Measurements from ENCODE around the gene RWDD3. TPM values are rescaled to one million over a fixed set of nuclear protein-coding genes. Genes with fewer than 3 reads are reported as not detected.

The RWDD3 gene
- total RNA-seq, 1 experiment from 2014 or later, result 6.1 TPM

DNA sequence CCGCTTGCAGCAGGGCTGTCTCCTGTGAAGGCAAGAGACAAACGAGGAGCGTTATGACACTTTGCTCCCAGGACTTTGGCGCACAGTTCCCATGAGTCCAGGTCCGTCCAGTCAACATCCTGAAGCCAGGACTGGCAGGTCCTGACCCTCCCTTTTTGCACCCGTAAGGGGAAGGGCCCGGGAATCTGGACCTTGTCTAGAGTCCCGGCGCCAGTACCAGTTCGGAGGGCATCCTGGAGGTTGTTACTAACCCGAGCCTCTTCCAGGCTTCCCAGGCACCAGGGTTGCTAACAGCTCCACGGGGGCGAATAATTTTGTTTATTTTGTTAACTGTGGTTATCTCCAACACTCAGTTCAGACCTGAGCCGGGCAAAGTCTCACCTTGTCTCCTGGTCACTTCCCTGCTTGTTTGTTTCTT lies 682 bp upstream of the RWDD3 start:
- Histone ChIP-seq H3K27ac (ENCODE audit: low read length) (peak overlapping the region; percentile 66; the same call in 1 of the 2 replicates), H3K9me3 (ENCODE audit: control insufficient read depth, insufficient read depth, low read depth, low read length) (no peaks in the 10 kb centered on the region), H3K4me1 (ENCODE audit: control insufficient read depth, insufficient read depth, low read length) (peaks cover 7% of the 10 kb centered on the region), H3K36me3 (ENCODE audit: control insufficient read depth, insufficient read depth, low read length) (no peaks in the 10 kb centered on the region), H3K4me3 (ENCODE audit: low read depth in 2 of 2, low read length in 2 of 2) (peak overlapping the region; percentile 68 to 71), H3K27me3 (ENCODE audit: control insufficient read depth, insufficient read depth, low read length) (no peaks in the 10 kb centered on the region)
- peak; percentile 45 for ATAC-seq
- DNase-seq (ENCODE audit: low read depth, low spot score), result no peak
- in situ Hi-C loops (cut with HindIII; ENCODE audit: low pct_unique_long_range_greater_than_20kb, low sequenced_read_pairs), result no loop called here
- ChIA-PET POLR2A (interaction anchor here (0.6 to 0.7 kb wide), 5 partner anchors 16 to 1336 kb away, joined by 3 to 7 read pairs (median 4); no protein-coding TSS in a partner anchor), CTCF (interaction anchor here (0.6 to 1.7 kb wide), 17 partner anchors 10 to 1510 kb away, joined by 3 to 8 read pairs (median 4); partner anchors contain the start of genes ALG14 and TLCD4)
- intact Hi-C loops (cut with micrococcal nuclease; ENCODE audit: unreplicated experiment), result loop anchor here (10.0 kb wide), 1 partner anchor 119 kb away; the partner anchor contains the start of gene TLCD4
- no peak for TF ChIP-seq SIN3A (IDR thresholded peaks at IDR 0.05; ENCODE audit: borderline replicate concordance, insufficient read depth, low read depth, low read length)
- TF ChIP-seq TCF7L2 (IDR thresholded peaks at IDR 0.05; ENCODE audit: low read depth, low read length), result no peak
- TF ChIP-seq, protein P1, sequence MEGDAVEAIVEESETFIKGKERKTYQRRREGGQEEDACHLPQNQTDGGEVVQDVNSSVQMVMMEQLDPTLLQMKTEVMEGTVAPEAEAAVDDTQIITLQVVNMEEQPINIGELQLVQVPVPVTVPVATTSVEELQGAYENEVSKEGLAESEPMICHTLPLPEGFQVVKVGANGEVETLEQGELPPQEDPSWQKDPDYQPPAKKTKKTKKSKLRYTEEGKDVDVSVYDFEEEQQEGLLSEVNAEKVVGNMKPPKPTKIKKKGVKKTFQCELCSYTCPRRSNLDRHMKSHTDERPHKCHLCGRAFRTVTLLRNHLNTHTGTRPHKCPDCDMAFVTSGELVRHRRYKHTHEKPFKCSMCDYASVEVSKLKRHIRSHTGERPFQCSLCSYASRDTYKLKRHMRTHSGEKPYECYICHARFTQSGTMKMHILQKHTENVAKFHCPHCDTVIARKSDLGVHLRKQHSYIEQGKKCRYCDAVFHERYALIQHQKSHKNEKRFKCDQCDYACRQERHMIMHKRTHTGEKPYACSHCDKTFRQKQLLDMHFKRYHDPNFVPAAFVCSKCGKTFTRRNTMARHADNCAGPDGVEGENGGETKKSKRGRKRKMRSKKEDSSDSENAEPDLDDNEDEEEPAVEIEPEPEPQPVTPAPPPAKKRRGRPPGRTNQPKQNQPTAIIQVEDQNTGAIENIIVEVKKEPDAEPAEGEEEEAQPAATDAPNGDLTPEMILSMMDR (IDR thresholded peaks at IDR 0.05), result no peak
- TF ChIP-seq, protein P2, sequence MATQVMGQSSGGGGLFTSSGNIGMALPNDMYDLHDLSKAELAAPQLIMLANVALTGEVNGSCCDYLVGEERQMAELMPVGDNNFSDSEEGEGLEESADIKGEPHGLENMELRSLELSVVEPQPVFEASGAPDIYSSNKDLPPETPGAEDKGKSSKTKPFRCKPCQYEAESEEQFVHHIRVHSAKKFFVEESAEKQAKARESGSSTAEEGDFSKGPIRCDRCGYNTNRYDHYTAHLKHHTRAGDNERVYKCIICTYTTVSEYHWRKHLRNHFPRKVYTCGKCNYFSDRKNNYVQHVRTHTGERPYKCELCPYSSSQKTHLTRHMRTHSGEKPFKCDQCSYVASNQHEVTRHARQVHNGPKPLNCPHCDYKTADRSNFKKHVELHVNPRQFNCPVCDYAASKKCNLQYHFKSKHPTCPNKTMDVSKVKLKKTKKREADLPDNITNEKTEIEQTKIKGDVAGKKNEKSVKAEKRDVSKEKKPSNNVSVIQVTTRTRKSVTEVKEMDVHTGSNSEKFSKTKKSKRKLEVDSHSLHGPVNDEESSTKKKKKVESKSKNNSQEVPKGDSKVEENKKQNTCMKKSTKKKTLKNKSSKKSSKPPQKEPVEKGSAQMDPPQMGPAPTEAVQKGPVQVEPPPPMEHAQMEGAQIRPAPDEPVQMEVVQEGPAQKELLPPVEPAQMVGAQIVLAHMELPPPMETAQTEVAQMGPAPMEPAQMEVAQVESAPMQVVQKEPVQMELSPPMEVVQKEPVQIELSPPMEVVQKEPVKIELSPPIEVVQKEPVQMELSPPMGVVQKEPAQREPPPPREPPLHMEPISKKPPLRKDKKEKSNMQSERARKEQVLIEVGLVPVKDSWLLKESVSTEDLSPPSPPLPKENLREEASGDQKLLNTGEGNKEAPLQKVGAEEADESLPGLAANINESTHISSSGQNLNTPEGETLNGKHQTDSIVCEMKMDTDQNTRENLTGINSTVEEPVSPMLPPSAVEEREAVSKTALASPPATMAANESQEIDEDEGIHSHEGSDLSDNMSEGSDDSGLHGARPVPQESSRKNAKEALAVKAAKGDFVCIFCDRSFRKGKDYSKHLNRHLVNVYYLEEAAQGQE (IDR thresholded peaks at IDR 0.05; ENCODE audit: insufficient read depth in 1 of 2, low read depth in 2 of 2, low read length in 1 of 2), result no peak
- TF ChIP-seq POLR2AphosphoS5 (IDR thresholded peaks at IDR 0.05; ENCODE audit: low read depth, low read length), result no peak
- BruUV-seq (replicated peaks), result no TSS peak

DNA sequence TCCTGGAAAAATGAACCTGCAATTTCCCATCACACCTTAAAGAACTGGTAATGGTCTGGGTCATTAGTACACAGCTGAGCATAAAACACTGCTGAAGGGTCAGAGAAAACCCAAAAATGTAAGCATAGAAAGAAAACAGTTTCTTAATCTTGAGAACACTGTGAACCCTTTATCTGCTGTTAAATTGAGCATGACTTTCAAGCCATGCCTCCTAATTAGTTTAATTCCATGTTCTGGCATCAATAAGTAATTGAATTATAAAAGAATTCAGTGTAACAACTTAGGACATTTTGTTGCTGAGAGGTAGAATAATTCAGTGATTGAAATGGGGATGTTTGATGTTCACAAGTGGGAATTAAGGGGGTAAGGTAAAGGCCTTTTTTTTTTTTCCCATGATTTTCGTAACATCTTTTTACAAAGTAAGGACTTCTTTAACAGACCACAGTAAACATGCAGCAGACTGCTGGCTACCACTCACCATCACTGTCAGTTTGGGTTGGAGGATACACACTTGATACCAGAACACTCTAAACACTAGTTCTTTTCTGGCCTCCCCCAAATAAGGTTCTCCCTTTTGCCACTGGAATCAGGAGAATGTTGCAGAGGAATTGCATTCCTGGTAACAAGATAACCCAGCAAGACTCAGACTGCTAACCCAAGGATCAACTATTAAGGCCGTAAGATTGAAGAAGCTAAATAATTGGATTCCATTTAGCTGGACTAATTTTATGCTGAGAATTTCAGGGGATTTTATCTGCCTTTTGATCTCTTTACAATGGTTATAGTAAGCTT lies 3.0 kb downstream of the RWDD3 start:
- BruUV-seq (replicated peaks), result no TSS peak
- TF ChIP-seq POLR2AphosphoS5 (IDR thresholded peaks at IDR 0.05; ENCODE audit: low read depth, low read length), result no peak
- no peak for TF ChIP-seq SIN3A (IDR thresholded peaks at IDR 0.05; ENCODE audit: borderline replicate concordance, insufficient read depth, low read depth, low read length)
- TF ChIP-seq TCF7L2 (IDR thresholded peaks at IDR 0.05; ENCODE audit: low read depth, low read length), result no peak
- TF ChIP-seq, protein P2 (IDR thresholded peaks at IDR 0.05; ENCODE audit: insufficient read depth in 1 of 2, low read depth in 2 of 2, low read length in 1 of 2), result no peak
- TF ChIP-seq, protein P1 (IDR thresholded peaks at IDR 0.05), result no peak
- CTCF ChIA-PET, result no interaction called here

More for the DNA sequence above, 3.0 kb downstream of the RWDD3 start:
- in situ Hi-C loops (cut with HindIII; ENCODE audit: low pct_unique_long_range_greater_than_20kb, low sequenced_read_pairs) (no loop called here), intact Hi-C loops (cut with micrococcal nuclease; ENCODE audit: unreplicated experiment) (loop anchor here (10.0 kb wide), 1 partner anchor 122 kb away; the partner anchor contains the start of gene TLCD4)
- POLR2A ChIA-PET, result no interaction called here
- Histone ChIP-seq H3K4me3 (ENCODE audit: low read depth in 2 of 2, low read length in 2 of 2) (no peak overlapping the region), H3K4me1 (ENCODE audit: control insufficient read depth, insufficient read depth, low read length) (peaks cover 7% of the 10 kb centered on the region), H3K9me3 (ENCODE audit: control insufficient read depth, insufficient read depth, low read depth, low read length) (no peaks in the 10 kb centered on the region; the same call in 1 of the 2 replicates), H3K27ac (ENCODE audit: low read length) (no peak overlapping the region), H3K36me3 (ENCODE audit: control insufficient read depth, insufficient read depth, low read length) (no peaks in the 10 kb centered on the region; the same call in 1 of the 2 replicates), H3K27me3 (ENCODE audit: control insufficient read depth, insufficient read depth, low read length) (no peaks in the 10 kb centered on the region)
- no peak for DNase-seq (ENCODE audit: low read depth, low spot score)
- ATAC-seq, result no peak
